ENCODE data around the gene JUND.

GRCh38 chr19:18254546-18255503 lies 26.6 kb downstream of the JUND start:
- no peak for TF ChIP-seq ZNF274 (IDR thresholded peaks at IDR 0.05; ENCODE audit: low read depth, low read length)
- TF ChIP-seq YY1 (IDR thresholded peaks at IDR 0.05; ENCODE audit: insufficient read depth, insufficient read length), result no peak
- TF ChIP-seq SUZ12 (IDR thresholded peaks at IDR 0.05; ENCODE audit: extremely low read depth, insufficient read depth, insufficient read length), result no peak

Data from NT2/D1 (cell line).